Ovary (tissue), 3 donors: ENCODE data around the gene TTC22.

Experiments used
- EP300 ChIP-seq: sonication (generic); formaldehyde crosslinking; IDR thresholded peaks from one replicate; pipeline ENCODE4 v1.6.1; 2017; ENCODE audit warnings: antibody characterized with exemption
- TF ChIP-seq, protein P1 (sequence below), 3 donors: fragments of 450-650 bp in 2 of 3; fragments of 200-600 bp in 1 of 3; IDR thresholded peaks; one replicate each; pipeline versions ENCODE4 v1.5.1 to v1.8.0; 2016 to 2022; ENCODE audit warnings: antibody characterized with exemption in 3 of 3, mild to moderate bottlenecking in 1 of 3
- donor health status: DM: no; HTN: no; CAD: no.

- TF ChIP-seq, protein P1, sequence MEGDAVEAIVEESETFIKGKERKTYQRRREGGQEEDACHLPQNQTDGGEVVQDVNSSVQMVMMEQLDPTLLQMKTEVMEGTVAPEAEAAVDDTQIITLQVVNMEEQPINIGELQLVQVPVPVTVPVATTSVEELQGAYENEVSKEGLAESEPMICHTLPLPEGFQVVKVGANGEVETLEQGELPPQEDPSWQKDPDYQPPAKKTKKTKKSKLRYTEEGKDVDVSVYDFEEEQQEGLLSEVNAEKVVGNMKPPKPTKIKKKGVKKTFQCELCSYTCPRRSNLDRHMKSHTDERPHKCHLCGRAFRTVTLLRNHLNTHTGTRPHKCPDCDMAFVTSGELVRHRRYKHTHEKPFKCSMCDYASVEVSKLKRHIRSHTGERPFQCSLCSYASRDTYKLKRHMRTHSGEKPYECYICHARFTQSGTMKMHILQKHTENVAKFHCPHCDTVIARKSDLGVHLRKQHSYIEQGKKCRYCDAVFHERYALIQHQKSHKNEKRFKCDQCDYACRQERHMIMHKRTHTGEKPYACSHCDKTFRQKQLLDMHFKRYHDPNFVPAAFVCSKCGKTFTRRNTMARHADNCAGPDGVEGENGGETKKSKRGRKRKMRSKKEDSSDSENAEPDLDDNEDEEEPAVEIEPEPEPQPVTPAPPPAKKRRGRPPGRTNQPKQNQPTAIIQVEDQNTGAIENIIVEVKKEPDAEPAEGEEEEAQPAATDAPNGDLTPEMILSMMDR (IDR thresholded peaks at IDR 0.05), result no peak
- TF ChIP-seq EP300, result no peak
These were observed 48.3 kb upstream of the TTC22 start for GRCh38 chr1:54849219-54850068.
